GM21723 (cell line): Measurements from ENCODE around the gene LRIT2.

ENCODE experiments used
- ATAC-seq: cut with Tn5 transposase; IDR thresholded peaks from one replicate; pipeline ENCODE4 v1.9.1; 2021; ENCODE audit warnings: mild to moderate bottlenecking, moderate library complexity; ENCODE audit not compliant: unreplicated experiment

The LRIT2 gene

GRCh38 chr10:84208023-84208422 lies 17.3 kb downstream of the LRIT2 start:
- ATAC-seq, result no peak

DNA sequence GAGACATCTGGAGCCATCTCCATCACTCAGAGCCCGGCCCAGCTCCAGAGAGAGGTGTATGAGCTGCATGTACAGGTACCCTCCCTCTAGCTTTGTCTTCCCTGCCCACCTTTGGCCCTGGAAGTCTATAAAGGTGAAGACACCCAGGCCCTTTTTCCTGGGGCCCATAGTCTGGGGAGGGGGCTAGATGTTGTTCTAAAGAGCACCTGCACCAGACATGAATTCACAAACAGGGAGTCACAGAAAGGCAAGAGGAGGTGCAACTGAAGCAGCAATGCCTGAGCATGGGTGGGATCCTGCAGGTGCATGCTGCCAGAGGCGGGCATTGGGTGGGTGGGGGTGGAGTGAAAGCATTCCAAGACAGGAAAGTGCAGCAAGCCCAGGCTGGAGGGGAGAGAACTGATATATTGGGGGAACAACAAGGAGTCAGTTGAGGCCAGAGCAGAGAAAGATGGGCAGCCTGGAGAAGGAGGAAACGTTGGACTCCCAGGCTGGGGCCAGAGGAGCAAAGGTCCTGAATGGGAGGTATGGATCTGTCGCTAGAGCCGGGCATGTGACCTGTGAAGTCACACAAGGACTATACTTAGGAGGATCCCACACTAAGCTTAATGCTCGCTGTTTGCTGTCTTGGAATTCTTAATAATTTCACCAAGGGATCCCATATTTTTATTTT lies 19.4 kb downstream of the LRIT2 start:
- ATAC-seq, result no peak

DNA sequence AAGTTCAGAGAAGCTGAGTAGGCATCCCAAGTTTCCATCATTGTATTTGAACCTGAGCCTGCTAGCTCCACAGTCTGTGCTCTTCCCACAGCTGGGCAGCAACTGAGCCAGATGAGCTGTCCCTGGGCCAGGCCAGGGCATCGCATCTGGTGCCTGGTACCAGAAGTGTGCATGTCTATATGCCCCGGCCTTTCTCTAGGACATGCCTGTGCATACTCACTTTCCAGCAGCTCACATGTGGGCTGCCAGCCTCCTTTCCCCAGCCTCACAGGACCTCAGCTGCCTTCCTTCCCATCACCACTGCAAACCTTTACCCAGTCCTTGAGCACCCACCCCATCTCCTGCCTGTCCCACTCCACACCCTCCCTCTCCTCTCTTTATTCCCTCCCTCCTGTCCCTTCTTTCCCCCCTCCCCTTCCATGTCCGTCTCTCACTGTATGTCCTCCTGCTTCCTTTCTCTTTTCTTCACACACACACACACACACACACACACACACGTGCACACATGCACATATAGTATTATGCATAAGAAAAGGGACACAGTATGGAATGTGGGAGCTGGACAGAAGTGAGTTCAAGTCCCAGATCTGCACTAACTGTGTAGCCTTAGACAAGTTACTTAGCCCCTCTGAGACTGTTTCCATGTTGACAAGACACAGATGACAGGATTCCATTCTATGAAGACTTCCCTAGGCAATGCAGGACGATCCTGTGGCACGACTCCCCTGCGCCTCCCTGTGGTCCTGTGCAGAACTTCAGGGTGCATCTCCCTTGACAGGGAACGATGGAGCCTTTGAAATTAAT lies 20.1 kb downstream of the LRIT2 start:
- ATAC-seq, result peak; percentile 82

DNA sequence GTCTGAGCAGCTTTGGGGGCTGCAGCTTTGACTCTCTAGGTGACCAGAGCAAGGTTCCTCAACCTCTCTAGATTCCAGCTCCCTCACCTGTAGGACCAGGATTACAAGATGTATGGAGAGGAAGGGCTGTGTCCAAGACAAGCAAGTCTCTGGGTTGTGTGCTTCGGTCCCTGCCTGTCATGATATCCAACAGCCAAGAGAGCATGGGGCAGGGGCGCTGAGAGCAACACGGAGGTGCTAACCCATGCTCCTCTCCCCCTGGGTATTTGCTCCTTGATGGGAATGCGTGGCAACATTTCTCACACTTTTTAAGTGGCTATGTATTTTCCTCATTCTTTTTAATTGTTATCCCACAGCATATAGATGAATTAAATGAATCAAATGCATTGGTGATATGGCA lies 20.7 kb downstream of the LRIT2 start:
- ATAC-seq, result no peak

DNA sequence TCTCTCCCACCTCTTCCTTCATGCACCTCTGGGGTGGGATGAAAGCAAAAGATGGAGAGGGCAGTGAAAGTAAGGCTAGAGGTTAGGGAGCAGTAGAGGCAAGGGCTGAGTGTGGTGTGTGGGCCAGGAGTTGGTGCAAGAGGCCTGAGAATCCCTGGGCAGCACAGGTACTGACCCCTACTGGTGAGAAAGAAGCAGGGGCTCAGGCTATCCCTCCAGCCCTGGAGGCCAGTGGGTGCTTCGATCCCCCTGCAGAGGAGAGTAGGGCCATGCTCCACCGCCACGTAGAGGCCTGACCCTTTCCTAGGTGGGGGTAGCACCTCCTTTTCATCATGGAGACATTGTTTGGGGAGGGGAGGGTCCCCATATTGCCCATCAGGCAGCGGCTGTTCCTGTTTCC lies 21.2 kb downstream of the LRIT2 start:
- ATAC-seq, result peak; percentile 68

- no peak for ATAC-seq
Observed at GRCh38 chr10:84202349-84202748, 23.0 kb downstream of the LRIT2 start.

DNA sequence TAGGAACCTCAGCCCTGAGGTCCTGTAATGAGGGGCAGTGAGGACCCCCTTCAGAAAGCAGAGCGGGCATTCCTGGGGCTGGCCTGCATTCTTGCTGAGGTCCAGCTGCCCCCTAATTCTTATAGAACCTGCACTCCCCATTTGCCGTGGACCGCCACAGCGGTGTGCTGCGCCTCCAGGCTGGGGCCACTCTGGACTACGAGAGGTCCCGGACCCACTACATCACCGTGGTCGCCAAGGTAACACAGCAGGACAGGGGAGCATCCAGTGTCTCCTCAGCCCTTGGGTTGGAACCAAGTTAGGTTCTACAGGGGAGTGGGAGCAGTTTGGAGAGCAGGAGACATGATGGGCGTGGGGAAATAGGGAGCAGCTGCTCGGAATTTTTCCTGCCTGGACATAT lies 23.7 kb downstream of the LRIT2 start:
- ATAC-seq, result no peak

GRCh38 chr10:84201244-84201606 lies 24.1 kb downstream of the LRIT2 start:
- ATAC-seq, result no peak

- ATAC-seq, result no peak
Observed at GRCh38 chr10:84200537-84201243, 24.7 kb downstream of the LRIT2 start.

- no peak for ATAC-seq
Observed at GRCh38 chr10:84198206-84198915, 27.0 kb downstream of the LRIT2 start.

DNA sequence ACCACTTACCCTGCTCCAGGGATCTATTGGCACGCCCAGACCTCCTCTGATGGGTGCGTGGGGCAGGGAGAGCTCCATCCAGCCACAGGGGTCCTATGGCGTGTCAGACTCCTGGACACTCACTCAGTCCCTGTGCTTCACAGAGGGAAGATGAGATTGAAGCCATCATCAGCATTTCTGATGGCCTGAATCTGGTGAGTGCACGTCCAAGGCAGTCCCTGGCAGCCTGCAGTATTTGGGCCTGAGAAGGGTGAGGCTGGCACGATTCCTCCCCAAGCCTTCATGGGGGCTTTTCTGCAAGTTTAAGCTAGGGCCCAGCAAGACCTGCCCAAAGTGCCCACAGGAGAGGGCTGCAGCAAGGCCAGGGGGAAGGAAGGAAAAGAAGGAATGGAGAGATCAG lies 27.7 kb downstream of the LRIT2 start:
- ATAC-seq, result no peak

DNA sequence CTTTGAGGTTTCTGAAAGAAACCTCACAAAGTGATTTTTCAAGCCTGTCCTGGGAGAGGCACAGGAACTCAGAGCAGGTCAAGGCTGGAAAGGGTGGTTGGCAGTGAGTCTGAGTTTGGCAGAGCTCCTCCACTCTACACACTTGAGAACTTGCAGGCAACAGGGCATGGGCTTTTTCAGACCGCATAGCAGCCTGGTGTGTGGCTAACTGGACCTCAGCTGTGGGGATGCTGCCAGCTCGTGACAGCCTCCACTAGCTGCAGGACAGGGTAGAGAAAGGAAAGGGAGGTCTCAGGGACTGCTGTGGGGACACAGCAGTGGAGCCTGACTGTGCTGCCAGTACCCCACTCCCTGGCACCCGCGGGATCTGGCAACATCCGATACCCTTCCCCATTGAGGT lies 28.4 kb downstream of the LRIT2 start:
- no peak for ATAC-seq

GRCh38 chr10:84196083-84196482 lies 29.3 kb downstream of the LRIT2 start:
- ATAC-seq, result no peak

DNA sequence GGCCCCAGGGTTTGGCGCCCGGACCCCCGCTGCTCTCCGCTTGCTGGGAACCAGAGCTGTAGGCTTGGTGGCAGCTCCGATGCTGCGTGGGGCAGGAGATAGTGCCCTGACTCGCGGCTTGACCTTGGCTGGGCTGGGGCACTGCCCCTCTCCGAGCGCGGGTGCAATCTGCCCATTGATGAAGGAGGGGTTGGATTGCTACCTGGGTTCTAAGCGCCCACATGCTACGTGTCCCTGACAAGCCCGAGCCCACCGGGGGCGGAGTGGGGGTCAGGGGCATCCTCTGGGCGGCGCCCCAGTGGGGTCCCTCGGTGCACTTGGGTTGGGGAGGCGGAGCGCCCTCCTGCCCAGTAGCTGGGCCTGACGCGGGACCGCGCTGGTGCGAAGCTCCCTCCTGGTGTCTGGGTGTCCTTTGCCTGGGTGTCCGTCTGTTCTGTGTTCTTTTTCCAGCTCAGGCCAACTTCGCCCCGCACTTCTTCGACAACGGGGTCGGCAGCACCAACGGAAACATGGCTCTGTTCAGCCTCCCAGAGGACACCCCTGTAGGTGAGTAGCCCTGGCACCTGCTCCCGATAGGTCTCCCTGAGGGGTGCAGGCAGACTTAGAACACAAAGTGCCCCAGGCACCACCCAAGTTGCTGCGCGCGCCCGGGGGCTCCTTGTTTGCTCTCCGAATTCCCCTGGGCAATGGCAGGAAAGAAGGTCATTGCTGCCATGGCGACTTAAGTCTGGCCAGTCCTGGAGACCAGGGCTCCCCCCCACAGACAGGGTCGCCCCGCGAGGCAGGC lies 30.1 kb downstream of the LRIT2 start:
- ATAC-seq, result no peak

- peak; percentile 87 for ATAC-seq
Observed at GRCh38 chr10:84194424-84195043, 30.8 kb downstream of the LRIT2 start, which contains the start of gene CDHR1. Gene CDHR1, plus strand, starts transcription at chr10:84194537. Its CDS starts 224 bp downstream, at chr10:84194761.

DNA sequence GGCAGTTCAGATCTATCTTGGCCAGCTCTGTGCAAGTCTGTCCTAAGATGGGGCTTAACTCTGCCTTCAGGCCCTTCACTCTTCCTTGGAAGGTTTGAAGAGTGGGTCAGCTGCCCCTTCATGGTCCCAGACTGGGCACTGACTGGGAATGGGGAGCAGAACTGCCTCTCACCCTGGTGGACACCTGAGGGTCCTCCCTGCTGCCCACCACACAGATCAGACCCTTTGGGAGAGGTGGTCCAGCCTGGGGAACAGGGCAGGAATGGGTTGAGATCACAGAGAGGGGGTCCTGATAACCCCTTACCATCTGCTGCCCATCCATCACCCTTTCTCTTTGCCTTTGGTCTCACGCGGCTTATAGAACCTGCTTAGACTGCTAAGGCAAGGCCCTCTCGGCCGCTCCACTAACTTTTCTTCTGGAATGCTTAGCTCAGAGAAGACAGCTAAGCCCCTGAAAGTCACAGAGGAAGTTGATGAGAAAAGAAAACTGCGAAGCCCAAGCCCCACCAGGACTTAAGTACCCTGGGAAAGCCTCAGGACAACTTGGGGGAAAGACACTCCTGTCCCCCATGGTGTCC lies 31.4 kb downstream of the LRIT2 start:
- ATAC-seq, result peak; percentile 23

- no peak for ATAC-seq
Observed at GRCh38 chr10:84193327-84193726, 32.0 kb downstream of the LRIT2 start.

DNA sequence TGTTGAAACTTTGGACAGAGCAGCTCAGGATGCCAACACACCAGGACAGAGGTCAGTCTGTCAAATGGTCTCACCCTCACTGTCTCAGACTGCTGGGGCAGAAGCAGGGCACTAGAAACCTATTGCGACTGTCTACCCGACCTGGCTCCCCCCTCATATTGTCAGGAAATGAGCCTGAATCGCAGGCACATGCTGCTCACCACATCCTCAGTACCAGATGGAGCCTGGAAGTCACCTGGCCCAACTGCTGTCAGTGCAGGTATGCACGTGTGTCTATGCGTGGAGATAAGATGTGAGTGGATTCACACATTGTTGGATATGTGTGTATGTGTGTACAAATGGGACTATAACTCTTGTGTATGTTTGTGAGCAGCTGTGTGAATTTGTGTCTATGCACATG lies 34.2 kb downstream of the LRIT2 start:
- no peak for ATAC-seq

DNA sequence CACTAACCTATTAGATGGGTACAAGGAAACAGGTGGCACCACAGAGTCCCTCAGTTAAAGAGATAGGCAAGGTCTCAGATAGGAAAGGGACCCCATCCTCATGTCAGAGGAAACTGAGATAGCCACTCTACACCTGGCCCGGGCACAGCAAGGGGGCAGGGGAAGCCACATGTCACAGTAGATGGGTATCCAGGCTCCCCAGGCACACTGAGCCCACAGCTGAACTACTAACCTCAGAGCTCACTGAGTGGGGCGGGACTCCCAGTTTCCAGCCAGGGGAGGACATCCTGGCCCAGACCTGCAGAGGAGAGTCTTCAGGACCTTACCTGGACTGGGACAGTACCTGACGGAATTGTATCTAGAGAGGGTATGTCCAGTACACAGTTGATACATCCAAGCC lies 34.7 kb downstream of the LRIT2 start:
- ATAC-seq, result no peak

- ATAC-seq, result no peak
Observed at GRCh38 chr10:84188815-84189214, 36.5 kb downstream of the LRIT2 start.
